ENCODE results near the gene IRF7.

GRCh38 chr11:573146-573759 lies 42.5 kb downstream of the IRF7 start:
- TF ChIP-seq CTCF (IDR thresholded peaks at IDR 0.05; ENCODE audit: borderline replicate concordance, extremely low read depth, low read length, poor library complexity, severe bottlenecking) (no peak), EZH2 (IDR thresholded peaks at IDR 0.05; ENCODE audit: borderline replicate concordance, low read depth, low read length, severe bottlenecking) (no peak)
